ENCODE data around the gene GDF11. TPM values are rescaled to one million over a fixed set of nuclear protein-coding genes. Genes with fewer than 3 reads are reported as not detected.

The GDF11 gene
- total RNA-seq, 1 donor, result 4.7 TPM

DNA sequence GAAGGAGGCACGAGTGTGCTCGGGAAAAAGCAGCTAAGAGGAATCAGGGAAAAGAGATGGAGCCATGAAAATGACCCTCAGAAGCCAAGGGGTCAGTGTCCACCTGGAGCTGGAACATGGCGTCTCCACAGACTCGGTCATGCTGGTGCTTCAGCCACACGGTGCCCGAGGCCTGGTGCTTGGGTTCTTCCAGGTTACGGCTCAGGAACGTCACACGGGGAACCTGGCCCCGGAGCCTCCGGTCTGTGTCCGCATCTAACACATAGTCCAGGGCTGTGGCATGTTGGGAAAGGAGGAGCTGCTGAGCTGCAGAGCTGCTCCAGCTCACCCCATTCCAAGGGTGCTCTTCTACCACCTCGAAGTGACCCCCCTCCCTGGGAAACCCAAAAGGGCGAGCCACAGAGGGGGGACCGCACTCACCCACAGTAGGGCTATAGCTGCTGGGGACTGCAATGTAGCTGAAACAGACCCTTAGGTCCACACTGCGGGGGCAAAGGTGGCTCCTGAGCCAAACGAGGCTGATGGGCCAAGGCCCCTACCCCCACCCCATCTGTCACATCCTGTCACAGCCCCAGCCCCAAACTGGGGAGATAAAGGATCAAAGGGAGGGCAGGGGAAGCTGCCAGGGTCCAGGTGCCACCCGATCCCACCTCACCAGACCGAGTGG, 46.0 kb upstream of the GDF11 start:
- TF ChIP-seq, protein P1, sequence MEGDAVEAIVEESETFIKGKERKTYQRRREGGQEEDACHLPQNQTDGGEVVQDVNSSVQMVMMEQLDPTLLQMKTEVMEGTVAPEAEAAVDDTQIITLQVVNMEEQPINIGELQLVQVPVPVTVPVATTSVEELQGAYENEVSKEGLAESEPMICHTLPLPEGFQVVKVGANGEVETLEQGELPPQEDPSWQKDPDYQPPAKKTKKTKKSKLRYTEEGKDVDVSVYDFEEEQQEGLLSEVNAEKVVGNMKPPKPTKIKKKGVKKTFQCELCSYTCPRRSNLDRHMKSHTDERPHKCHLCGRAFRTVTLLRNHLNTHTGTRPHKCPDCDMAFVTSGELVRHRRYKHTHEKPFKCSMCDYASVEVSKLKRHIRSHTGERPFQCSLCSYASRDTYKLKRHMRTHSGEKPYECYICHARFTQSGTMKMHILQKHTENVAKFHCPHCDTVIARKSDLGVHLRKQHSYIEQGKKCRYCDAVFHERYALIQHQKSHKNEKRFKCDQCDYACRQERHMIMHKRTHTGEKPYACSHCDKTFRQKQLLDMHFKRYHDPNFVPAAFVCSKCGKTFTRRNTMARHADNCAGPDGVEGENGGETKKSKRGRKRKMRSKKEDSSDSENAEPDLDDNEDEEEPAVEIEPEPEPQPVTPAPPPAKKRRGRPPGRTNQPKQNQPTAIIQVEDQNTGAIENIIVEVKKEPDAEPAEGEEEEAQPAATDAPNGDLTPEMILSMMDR (IDR thresholded peaks at IDR 0.05; ENCODE audit: insufficient read depth, low read length), result no peak
- no peak for DNase-seq (ENCODE audit: low read depth)
- no peak overlapping the region for H3K4me3 ChIP-seq (ENCODE audit: low read depth, low read length)

DNA sequence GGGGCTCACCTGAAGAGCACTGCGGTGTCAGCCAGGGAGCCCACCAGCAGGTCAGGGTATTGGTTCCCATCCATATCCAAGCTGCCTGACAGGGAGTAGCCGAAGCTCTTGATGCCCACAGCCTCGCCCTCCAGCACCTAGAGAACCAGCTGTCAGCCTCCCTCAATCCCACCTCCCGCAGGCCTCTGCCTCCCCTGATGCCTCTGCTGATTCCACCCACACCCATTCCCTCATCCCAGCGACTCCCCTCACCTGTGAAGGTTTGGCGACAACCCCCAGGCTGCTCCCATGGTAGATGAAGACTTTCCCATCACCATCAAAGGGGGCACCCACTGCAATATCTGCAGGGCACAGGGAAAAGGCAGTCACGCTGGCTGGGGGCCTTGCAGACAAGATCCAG, 45.2 kb upstream of the GDF11 start:
- DNase-seq (ENCODE audit: low read depth), result no peak
- no peak overlapping the region for H3K4me3 ChIP-seq (ENCODE audit: low read depth, low read length)
- TF ChIP-seq, protein P1 (IDR thresholded peaks at IDR 0.05; ENCODE audit: insufficient read depth, low read length), result no peak

DNA sequence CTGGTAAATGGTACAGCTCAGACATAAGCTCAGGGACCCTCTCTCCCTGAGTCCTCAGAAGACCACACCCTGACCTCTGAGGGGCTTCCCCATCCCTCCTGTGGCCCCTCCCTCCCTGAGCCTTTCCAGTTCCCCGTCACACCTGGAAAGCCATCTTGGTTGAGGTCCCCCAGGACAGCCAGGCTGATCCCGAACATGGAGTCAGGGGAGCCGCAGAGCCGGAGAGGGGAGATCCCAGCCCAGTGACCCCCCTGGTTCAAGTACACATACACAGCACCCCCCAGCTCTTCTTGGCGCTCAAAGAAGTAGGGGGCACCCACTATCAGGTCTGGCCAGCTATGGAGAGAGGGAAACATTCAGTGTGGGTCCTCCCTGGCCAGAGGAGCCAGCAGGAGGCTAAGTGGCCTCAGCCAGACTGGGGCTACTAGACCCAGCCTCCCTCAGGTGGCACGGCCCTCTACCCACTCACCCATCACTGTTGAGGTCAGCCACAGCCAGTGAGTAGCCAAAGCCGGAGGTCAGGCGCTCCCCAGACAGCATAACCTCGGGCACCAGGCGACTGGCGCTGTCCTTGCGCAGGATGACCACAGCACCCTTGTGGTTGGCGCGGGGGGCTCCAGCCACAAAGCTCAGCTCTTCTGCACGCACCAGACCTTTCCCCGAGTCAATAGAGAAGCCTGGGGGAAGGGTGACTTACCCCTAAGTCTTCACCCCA, 44.5 kb upstream of the GDF11 start:
- DNase-seq (ENCODE audit: low read depth), result no peak

DNA sequence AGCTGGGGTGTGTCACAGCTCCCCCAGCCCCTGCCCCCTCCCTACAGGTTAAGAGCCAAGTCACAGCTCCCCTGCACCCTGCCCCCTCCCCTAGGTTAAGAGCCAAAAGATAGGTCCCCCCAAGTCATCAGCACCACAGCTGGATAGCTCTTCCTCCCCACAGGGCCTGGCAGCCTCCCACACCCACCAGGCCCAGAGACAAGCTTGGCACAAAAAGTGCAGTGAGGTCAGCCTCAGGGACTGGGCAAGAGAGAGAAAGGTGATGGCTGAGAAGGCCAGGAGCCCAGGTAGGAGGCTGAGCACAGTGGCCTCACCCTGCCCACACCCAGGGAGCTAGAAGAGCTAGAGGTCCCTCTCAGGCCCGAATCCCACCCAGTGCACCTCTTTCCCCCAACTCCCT, 44.0 kb upstream of the GDF11 start:
- DNase-seq (ENCODE audit: low read depth), result no peak
- TF ChIP-seq, protein P1 (IDR thresholded peaks at IDR 0.05; ENCODE audit: insufficient read depth, low read length), result no peak
- H3K4me3 ChIP-seq (ENCODE audit: low read depth, low read length), result no peak overlapping the region

More for the DNA sequence above, 44.5 kb upstream of the GDF11 start:
- H3K4me3 ChIP-seq (ENCODE audit: low read depth, low read length), result no peak overlapping the region
- TF ChIP-seq, protein P1 (IDR thresholded peaks at IDR 0.05; ENCODE audit: insufficient read depth, low read length), result no peak

DNA sequence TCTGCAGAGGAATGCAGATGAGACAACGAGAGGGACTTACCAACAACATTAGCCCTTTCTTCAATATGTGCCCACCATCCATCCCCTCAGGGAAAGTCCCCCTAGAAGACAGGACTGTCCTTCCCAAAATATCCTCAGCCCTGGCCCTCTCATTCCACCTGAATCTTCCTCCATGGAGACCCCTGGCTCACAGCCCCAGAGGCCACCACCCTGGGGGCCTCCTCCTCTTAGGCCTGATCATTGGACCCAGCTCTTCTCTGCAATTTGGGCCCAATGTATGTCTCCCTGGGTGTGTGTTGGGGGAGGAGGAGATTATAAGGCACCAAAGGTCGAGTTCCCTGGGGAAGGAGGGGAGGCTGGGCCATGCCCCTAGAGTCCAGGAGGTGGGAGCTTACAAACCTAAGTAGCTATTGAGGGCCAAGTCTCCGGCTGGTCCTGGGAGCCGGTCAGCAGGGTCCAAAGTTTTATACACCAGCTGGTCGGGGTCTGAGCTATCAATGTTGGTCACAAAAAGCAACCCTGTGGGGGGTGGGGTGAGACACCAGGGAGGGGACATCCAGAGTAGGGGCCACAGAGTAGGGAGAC, 43.4 kb upstream of the GDF11 start:
- no peak for DNase-seq (ENCODE audit: low read depth)
- TF ChIP-seq, protein P1 (IDR thresholded peaks at IDR 0.05; ENCODE audit: insufficient read depth, low read length), result no peak
- H3K4me3 ChIP-seq (ENCODE audit: low read depth, low read length), result no peak overlapping the region

DNA sequence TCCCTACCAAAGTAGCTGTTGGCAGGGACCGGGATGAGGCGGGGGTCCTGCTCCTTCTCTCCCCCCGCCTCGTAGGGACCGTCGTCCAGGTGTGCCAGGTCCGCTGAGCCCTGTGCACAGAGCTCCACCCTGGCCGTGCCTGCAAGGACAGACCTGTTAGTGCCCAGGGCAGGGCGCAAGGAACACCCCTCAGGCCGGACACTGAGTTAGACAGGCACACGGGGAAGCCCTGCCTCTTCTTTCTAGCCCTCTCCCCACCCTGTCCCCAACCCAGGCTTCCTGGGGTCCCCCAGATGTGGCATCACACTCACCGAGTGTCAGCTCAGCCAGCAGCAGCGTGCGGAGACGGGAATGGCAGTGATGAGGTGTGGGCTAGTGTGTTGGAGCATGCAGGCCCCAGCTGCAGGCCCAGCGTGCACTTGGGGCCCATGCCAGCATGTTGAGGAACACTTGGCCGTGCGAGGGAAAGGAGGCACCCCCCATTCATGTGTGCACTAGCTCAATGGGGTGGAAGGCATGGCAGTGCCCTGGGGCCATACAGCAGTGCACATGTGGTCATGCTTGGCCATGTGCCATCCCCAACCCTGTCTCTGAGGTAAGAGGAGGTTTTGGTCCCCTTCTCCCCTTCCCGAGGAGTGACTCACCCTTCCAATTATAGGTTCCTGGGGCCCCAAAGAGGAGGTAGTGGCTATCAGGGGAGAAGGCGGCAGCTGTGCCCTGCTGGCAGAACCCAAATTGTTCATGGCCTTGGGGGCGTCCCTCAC, 42.5 kb upstream of the GDF11 start:
- H3K4me3 ChIP-seq (ENCODE audit: low read depth, low read length), result no peak overlapping the region
- DNase-seq (ENCODE audit: low read depth), result no peak
- TF ChIP-seq, protein P1 (IDR thresholded peaks at IDR 0.05; ENCODE audit: insufficient read depth, low read length), result no peak

All from fibroblast of the aortic adventitia (primary cell).